GM12891 (cell line): ENCODE results near the gene OPTN.
"Not testable (repeated sequence)": the region's sequence is repeated elsewhere in the genome, so short reads cannot be mapped to it uniquely, and the experiment has no call there.

ENCODE experiments used
- DNase-seq: peaks from one replicate; pipeline ENCODE4 v3.0.0; 2011; ENCODE audit warnings: low spot score; ENCODE audit not compliant: insufficient read length
- FAIRE-seq: peaks from 2 replicates; lab custom pipeline; 2011; peaks lifted over from hg19 to GRCh38; lab: Jason Lieb, UNC
- PAX5 ChIP-seq: IDR thresholded peaks from 2 replicates; pipeline ENCODE4 v1.6.1; 2011; ENCODE audit warnings: low read length, moderate library complexity, mild to moderate bottlenecking; ENCODE audit not compliant: insufficient read depth, severe bottlenecking
- POLR2A ChIP-seq: IDR thresholded peaks from 2 replicates; pipeline ENCODE4 v1.6.1; 2011; ENCODE audit warnings: low read depth, low read length, control low read depth
- POLR2AphosphoS5 ChIP-seq: IDR thresholded peaks from 2 replicates; pipeline ENCODE4 v1.6.1; 2011; ENCODE audit warnings: low read depth, low read length, control low read depth
- POU2F2 ChIP-seq: IDR thresholded peaks from 2 replicates; pipeline ENCODE4 v1.6.1; 2011; ENCODE audit warnings: low read depth, mild to moderate bottlenecking, control low read depth, low read length, moderate library complexity
- SPI1 ChIP-seq: IDR thresholded peaks from 2 replicates; pipeline ENCODE4 v1.6.1; 2011; ENCODE audit warnings: low read depth, low read length, control low read depth
- TAF1 ChIP-seq: IDR thresholded peaks from 2 replicates; pipeline ENCODE4 v1.6.1; 2011; ENCODE audit warnings: low read depth, low read length, control low read depth

The OPTN gene

DNA sequence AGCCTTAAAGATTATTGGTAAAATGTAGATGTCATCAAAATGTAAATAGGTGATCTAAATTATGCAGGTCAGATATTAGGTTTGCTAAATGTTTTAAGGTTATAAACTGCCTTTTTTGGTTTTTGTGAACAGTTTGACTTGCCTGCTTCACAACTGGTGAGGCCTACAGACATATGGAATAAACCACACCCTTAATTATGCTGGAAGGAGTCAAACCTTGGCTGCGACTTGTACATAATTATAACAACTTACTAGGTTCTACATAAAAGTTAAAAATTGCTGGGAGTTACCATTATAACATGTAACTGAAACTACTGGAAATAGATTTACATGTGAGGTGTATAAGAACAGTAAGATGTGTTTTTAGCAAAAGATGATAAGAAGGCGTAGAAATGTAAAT lies 31.5 kb upstream of the OPTN start:
- TF ChIP-seq POLR2A (no peak), PAX5 (no peak), SPI1 (no peak), POLR2AphosphoS5 (no peak), TAF1 (no peak), POU2F2 (no peak)
- DNase-seq (no peak), FAIRE-seq (no peak)

DNA sequence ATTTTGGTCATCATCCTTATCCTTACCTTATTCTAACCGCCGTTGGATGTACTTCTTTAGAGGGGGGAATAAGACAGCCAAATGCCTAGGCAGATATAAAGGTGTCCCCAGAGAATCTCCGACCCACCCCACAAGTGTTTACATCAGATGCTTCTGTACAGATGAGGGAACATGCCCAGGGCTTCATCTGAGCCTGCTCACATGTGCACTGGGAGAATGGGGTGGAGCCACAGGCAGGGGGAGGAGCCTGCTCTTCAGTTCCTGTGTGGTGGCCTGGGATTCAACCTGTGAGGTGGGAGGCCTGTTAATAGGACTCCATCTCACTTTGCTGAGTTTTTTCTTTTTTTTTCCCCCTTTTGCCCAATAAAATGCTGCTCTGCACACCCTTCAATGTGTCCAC lies 27.6 kb upstream of the OPTN start:
- no peak for DNase-seq
- TF ChIP-seq PAX5 (no peak), SPI1 (no peak), POU2F2 (no peak), POLR2AphosphoS5 (no peak), POLR2A (no peak), TAF1 (no peak)
- no peak for FAIRE-seq

DNA sequence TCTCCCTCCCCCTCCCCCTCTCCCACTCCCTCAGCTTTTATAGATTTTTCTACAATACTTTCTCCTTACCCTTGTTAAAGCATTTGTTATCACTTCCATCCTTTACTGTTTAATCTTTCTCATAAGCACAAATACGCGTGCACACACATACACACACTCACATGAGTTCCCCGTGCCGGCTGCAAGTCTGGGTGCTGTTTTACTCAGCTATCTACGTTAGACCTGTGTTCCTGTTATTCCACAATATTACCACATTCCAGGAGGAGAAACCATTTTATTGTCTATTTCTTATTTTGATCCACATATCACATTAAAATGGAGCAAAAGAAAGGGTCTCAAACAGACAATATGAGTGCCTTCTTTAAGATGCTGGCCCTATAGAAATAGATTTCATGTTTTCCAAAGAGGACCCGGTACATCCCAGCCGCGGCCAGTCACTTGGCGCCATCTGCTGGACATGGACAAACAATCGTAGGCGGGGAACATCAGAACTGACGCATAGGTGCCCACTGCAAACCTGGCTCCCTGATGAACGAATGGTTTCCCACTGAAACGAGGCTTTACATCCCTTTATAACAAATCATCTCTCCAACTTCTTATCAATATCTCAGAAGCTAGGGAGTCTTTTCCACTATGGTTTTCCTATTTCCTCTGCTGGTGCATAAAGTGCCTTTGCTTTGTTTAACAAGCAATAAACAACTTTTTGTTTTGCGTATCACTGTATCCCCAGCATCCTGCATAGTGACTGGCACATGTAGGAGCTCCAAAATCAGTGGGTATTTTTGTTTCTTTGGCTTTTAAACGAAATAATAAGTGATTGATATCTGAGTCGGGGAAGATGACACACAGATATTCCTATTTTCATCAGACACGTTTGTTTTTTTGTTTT lies 25.2 kb upstream of the OPTN start:
- FAIRE-seq (peak; percentile 82), DNase-seq (peak; percentile 39)
- TF ChIP-seq PAX5 (no peak), TAF1 (no peak), POU2F2 (no peak), SPI1 (no peak), POLR2AphosphoS5 (no peak), POLR2A (no peak)

DNA sequence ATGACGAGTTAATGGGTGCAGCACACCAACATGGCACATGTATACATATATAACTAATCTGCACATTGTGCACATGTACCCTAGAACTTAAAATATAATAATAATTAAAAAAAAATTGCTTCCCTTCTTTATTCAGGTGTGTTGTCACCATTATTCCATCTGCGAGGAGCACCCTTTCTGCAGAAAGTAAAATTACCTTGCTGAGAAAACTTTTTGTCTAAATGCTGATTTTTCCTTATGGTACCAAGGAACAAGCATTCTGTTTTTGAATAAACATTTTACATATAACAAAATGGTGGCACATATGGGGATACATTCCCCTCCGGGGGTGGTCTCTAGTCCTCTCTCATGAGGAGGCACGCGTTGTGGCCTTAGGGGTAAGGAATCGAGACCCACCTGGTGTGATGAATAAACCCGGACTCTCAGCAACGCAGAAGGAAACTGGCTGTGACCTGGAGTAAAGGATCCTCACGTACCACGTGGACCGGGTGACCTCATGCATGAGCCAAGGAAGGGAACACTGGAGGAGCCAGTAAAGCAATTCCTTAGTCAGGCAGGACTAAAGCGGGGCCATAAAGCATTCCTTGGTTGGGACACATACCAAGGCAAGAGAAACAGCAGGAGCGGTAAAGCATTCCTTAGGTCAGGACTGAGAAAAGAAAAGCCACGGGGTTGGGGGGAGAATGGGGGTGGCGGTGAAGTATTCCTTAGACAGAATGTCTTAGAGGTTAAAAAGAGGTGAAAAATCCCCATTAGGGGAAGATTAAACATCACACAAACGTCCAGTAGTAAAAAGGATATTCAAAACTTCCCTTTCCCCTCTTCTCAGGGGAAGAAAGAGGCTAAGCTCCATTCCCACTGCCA lies 20.8 kb upstream of the OPTN start:
- no peak for FAIRE-seq
- DNase-seq, result no peak
- TF ChIP-seq SPI1 (no peak), POU2F2 (no peak), TAF1 (no peak)

DNA sequence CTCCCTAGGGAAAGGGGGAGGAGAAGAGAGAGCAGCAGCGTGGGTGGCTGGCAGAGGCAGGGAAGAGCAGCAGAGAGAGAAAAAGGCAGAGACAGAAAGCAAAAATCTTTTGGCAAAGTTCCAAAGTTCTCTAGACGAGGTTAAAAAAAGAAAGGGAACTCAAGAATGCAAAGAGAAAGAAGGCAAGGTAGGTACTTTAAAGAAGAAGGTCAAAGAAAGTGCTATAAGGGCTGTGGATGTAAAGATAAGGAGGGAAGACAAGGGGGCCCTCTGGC lies 20.2 kb upstream of the OPTN start:
- FAIRE-seq (no peak), DNase-seq (no peak)
- TF ChIP-seq PAX5 (no peak), SPI1 (no peak), TAF1 (no peak), POLR2AphosphoS5 (no peak), POU2F2 (no peak), POLR2A (no peak)

DNA sequence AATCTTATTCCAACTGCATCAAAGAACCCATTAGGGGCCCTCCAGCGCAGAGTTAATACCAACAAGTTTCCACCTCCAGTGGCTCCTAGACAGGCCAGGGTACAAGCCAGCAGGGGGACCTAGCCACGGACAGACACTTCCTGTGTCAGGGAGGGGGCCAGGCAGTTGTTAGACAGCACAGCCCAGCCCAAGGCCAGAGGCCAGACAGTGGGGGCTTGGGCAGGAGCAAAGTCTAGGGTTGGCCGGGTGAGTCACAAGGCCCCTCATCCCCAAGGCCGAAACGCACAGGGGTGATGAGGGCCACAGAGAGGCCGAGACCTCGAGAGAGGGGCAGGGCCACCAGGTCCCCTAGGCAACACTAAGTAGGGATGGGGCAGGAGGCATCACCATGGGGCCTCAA lies 19.3 kb upstream of the OPTN start:
- FAIRE-seq, result no peak
- TF ChIP-seq TAF1, result no peak

DNA sequence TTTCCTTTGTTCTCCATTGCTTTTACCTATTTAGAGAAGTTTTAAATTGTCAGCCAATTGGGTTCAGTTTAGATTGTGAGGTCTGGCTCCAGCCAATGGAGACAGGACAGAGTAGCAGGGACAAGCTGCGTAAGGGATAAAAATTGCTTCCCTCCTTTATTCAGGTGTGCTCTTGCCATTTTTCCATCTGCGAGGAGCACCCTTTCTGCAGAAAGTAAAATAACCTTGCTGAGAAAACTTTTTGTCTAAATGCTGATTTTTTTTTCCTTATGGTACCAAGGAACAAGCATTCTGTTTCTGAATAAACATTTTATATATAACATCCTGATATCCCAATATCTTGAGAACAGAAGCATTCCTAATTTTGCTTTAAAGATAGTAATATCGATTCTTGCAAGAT lies 16.3 kb upstream of the OPTN start:
- not testable (repeated sequence) for DNase-seq, FAIRE-seq

More for the DNA sequence above, 19.3 kb upstream of the OPTN start:
- DNase-seq, result no peak

DNA sequence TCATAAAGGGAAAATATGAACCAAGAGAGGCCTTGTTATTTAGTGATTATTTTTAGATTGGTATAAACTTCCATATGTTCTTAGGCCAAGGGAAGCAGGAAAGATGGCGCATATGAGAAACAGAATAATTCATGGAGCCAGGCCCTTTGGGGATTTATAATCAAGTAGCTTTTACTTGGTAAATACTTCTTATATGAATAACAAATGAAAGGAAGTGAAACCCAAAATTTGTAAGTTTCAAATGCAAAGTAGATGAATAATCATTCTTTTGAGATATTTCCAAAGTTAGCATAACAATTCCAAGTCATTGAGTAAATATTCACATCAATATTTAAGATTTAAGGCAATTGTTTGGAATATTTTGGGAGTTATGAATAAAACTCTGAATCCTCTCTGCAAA lies 13.9 kb upstream of the OPTN start:
- TF ChIP-seq SPI1 (0 out of 2 replicates have a peak, but pooled peaks have one; percentile 14), POLR2A (no peak), PAX5 (no peak), POLR2AphosphoS5 (no peak), TAF1 (no peak), POU2F2 (no peak)
- FAIRE-seq, result no peak

DNA sequence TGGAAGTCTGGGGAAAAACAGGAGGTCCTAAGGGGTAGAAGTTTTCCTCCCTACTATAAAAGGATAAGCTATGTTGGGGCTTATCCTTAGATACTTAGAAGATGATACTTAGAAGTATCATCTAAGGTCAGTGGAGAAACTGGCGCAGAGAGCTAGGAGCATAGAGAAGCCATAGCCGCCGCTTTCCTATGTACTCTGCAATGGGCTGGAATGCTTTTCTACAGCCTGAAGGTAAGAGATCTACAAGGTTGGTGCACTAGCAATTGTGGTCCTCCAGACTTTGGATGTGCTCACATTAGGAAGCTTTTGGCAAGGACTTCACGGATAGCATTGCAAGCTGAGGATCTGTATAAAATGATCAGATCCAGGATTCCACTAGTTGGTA lies 12.4 kb upstream of the OPTN start:
- no peak for DNase-seq
- TF ChIP-seq POLR2AphosphoS5 (no peak), TAF1 (no peak), POU2F2 (no peak), PAX5 (no peak), POLR2A (no peak), SPI1 (no peak)
- FAIRE-seq, result no peak

More for the DNA sequence above, 13.9 kb upstream of the OPTN start:
- no peak for DNase-seq

DNA sequence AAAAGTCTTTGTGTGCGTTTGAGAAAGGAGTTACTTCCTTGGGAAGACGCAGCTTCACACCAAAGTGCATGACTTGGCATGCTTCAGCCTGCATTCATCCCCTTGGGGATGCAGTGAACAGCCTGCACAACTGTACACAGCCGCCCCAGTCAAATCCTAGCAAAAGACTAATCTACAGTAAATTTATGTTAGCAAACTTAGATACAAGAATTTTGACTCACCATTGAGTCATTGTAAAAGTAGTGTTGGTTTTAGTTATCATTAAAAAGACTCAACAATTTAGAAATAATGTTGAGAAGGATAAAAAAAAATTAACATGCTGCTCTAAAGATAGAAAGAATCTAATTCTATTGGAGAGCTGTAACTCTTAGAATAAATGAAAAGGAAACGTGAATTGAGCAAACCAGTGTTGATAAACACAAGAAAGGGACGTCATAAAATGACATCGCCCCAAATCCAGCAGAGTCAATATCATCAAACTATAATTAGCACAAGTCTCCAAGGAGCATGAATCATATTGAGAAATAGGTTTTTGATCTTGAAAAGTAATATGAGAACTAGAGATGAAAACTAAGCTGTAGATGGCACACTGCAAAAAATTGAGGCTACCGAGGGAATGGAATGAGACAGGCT lies 11.9 kb upstream of the OPTN start:
- DNase-seq (no peak), FAIRE-seq (no peak)
- TF ChIP-seq SPI1 (no peak), POLR2AphosphoS5 (no peak), TAF1 (no peak), POLR2A (no peak), POU2F2 (no peak), PAX5 (no peak)
